ENCODE measurements around the gene PCSK5.

Gene PCSK5

GRCh38 chr9:76090909-76091308 lies 200.4 kb downstream of the PCSK5 start:
- DNase-seq = no peak

- DNase-seq = no peak
These were observed 202.1 kb downstream of the PCSK5 start for GRCh38 chr9:76092572-76092971.

- no peak for DNase-seq
These were observed 205.1 kb downstream of the PCSK5 start for GRCh38 chr9:76095585-76095984.

- DNase-seq = no peak
These were observed 209.0 kb downstream of the PCSK5 start for GRCh38 chr9:76099516-76099915.

GRCh38 chr9:76101075-76101474 lies 210.6 kb downstream of the PCSK5 start:
- DNase-seq = no peak

GRCh38 chr9:76101491-76101890 lies 211.0 kb downstream of the PCSK5 start:
- DNase-seq = no peak

GRCh38 chr9:76101947-76102346 lies 211.5 kb downstream of the PCSK5 start:
- DNase-seq = no peak

GRCh38 chr9:76103531-76104315 lies 213.2 kb downstream of the PCSK5 start:
- no peak for DNase-seq

DNA sequence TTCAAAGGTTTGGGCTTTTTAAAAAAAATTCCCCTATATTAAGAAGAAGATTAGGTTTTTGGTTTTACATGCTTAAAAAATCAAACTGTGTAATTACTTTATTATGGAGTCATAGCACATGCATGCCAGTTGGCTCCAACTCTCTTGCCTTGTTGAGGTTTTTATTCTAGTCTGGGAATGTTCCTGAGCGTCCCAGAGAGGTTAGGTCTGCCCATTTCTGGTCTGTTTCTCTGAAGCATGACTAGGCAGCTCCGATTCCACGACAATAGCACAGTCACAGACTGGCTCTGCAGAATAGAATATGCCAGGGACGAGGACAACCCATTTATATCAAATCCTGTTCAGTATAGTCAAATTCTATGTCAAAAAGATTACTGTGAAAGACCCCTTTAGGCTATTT lies 217.0 kb downstream of the PCSK5 start:
- DNase-seq = no peak

DNA sequence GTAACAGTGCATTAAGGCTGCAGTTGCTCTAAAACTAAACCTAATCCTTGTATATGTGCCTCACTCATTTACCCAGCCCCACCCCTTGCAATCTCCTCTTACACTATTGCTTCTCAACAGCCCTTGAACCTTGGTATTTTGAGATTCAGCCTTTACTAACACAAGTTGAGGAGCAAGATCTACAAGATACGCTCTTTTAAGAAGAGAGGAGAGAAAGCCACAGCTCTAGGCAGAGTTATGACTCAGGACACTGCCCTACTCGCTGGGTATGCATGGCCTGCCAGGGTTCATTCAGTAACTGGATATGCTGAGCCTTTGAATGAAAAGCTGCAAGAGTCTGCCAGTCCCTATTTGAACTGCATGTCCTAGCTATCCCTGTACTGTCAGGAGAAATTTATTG lies 219.5 kb downstream of the PCSK5 start:
- DNase-seq = no peak

DNA sequence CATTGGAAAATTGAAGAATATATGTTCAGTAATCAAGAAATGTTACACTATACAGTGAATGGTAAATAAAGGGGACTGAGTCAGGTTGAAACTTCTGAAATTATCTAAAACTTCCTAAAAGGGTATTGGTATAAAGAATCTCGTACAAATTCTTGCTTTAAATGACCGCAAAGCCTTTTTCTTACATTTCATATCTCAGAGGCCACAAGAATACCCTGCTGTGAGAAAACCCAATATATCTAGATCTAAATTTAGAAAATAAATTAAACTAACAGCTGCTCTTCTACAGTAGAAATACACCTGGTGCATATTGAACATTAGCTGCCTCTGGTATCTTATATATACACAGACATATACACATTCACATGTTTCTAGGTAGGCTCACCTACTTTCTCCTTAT lies 221.7 kb downstream of the PCSK5 start:
- DNase-seq = no peak

DNA sequence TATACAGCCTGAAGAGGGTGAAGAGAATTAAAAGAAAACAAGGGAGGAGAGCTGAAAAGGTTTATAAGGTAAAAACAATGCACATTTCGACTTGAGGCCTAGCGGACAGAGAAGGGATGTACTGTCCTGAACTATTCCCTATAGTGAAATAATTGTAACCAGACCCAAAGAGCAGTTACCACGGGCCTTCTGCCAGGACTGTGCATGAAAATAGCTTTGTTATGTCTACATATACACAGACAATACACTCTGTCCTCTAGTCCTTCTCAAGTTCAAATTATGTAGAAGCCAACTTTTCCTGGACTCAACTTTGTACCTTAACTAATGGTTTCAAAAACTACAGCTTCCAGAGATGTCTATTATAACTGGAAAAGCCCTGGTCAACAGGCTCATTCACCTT lies 223.7 kb downstream of the PCSK5 start:
- DNase-seq = no peak

GRCh38 chr9:76115396-76115795 lies 224.9 kb downstream of the PCSK5 start:
- no peak for DNase-seq

- DNase-seq = no peak
These were observed 225.6 kb downstream of the PCSK5 start for GRCh38 chr9:76115982-76116646.

- no peak for DNase-seq
These were observed 226.4 kb downstream of the PCSK5 start for GRCh38 chr9:76116913-76117312.

DNA sequence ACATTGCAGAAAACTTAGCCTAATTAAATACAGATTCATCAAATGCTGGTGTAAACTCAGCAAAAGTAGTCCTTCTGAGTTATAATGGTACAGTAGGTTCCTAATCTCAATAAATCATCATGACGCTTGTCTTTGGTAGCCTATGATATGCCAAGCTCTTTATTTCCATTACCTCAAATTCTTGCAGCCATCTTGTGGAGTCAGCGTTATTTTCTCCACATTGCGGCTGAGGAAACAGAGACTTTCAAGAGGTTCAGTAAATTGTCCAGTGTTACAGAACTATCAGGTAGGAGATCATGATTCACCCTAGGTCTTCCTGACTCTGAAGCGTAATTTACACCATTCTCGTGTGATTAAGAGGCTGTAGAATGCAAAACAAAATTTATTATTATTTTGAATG lies 237.2 kb downstream of the PCSK5 start:
- DNase-seq = no peak

DNA sequence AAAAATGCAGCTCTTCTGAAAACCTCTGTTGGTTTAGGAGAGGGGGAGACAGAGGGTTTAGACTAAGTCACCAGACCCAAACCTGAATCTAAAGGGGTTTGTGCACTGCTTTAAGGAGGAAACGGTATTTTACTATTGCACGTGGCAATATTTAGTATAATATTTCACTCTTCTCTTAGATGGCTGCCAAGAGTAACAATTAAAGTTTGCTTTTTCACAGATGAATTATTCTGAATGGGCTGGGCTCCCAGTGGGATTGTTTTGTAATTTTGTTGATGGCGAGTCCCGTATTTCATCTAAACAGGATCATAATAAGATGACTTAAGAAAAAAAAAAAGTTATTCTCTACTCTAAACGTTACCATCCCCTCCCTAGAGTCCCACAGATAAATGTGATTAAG lies 245.4 kb downstream of the PCSK5 start:
- no peak for DNase-seq

- DNase-seq = no peak
These were observed 246.5 kb downstream of the PCSK5 start for GRCh38 chr9:76136986-76137385.

DNA sequence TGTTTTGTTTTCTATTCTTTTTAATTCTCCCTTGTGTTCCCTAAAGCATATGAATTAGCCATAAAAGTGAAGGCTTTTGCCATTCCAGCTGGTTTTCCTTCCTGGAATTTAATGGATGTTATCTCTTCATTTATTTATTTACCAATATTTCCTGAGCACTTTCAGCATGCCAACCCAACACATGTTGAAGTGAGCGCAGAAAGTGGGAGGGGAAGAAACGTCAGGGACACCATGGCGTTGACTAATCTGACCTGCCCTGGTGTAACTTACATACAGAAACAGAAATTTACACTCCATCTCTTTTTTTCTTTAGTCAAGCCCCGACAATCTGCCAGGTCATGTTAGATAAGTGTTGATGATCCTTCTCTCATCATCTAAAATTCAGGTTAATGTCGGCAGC lies 247.5 kb downstream of the PCSK5 start:
- no peak for DNase-seq

DNA sequence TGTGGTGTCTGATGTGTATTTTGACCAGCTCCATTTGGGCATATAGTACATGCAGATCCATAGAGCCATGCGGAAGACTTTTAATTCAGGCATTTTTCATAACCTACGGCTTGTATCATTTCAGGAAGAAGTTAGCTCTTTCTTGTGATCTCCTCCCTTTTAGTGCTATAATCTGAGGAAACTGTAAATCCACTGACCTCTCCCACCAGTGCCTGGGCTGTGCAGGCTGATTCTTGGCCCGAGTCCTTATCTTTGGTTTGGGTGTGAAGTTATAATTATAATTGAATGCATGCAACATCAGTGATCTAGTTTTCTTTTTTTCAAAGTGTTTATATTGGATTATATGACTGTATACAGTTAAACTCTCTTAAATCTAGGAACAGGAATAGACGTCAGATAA lies 247.9 kb downstream of the PCSK5 start:
- DNase-seq = no peak

DNA sequence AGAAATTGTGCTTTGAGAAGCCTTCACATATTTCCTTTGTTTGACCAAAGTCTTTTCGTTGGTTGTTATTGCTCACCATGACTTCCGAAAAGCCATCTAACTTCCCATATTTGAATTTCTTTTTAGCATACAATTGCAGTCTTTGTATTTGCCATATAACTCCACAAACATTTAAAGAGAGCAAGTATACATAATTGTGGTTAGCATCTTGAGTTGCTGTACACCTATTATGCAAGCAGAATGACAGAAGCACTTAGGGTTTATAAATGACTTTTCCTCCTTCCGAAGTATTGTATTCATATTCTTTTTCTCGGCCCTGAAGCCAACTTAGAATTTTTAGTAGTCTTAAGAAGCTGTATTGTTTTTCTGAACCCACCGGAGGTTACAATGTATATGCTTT lies 253.4 kb downstream of the PCSK5 start:
- DNase-seq = no peak

GRCh38 chr9:76150013-76150412 lies 259.5 kb downstream of the PCSK5 start:
- DNase-seq = no peak

- DNase-seq = no peak
These were observed 260.8 kb downstream of the PCSK5 start for GRCh38 chr9:76151267-76151666.

- DNase-seq = no peak
These were observed 262.9 kb downstream of the PCSK5 start for GRCh38 chr9:76153339-76153738.
